Activated CD8-positive, alpha-beta memory T cell treated with anti-CD3 and anti-CD28 coated beads for 4 hours (primary cell): Measurements from ENCODE around the gene PAPPA.

Experiments used
- DNase-seq, 2 donors: peaks; one replicate each; pipeline ENCODE4 v3.0.0-alpha.2; 2020; ENCODE audit warnings: low read depth in 2 of 2

PAPPA gene

DNA sequence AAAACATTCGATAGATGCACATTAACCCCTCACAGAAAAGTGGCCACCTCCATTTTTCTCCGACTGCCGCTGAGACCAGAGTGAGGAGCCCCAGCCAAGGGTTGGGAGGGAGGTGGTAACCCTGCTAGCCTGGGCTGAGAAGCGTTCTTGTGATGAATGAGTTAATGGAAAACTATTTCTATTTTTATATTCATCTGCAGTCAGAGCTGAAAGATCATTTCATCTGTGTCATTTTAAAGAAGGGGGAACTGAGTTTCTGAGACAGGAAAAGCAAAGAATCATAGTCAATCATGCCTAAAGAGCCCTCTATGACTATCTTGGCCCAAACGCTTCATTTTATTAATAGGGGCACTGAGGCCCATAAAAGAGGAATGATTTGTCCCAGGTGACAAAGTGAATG, 229.5 kb downstream of the PAPPA start:
- no peak for DNase-seq

DNA sequence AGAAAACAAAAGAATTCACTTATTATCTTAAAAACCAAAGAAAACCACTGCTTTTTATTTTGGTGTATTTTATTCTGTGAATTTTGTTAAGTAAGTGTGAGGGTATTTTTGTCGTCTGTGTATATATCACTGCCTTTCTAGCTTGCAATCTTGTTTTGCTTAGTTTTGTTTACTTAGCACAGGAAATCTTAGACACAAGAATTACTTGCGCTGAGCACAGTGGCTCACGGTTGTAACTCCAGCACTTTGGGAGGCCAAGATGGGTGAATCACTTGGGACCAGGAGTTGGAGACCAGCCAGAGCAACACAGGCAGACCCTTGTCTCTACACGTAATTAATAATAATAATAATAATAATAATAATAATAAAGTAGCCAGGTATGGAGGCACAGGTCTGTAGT, 230.3 kb downstream of the PAPPA start:
- DNase-seq: no peak

- no peak for DNase-seq
Measured at GRCh38 chr9:116387934-116388698, 234.5 kb downstream of the PAPPA start.

- no peak for DNase-seq
Measured at GRCh38 chr9:116389541-116390302, 236.1 kb downstream of the PAPPA start.

- no peak for DNase-seq
Measured at GRCh38 chr9:116390303-116391228, 237.0 kb downstream of the PAPPA start.

DNA sequence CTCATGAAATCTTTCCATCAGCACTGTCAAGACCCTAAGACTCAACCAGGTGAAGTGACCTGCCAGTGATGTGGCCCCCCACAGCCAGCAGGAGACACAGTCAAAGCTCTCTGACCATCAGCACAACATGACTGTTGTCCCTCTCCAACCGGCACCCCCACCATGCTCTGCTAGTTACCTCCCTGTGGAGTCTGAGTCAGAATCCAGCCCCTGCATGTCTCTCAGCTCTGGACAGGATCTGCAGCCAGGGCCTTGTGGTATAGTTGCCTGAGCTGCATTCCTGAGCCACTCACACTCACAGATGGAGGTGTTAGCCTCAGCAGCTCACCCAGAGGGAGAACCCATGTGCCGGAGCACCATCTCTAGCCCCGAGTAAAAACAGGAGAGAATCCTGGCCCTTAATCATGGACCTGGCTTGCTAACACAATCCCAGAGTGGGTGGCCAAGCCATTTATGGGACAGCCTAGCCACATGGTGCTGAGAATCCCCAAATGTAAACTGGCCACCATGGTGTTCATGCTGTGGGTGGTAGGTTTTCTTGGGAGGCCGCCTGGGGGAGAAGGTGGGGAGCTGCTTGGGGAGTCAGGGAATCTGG, 237.8 kb downstream of the PAPPA start:
- DNase-seq: no peak

GRCh38 chr9:116393198-116393597, 239.6 kb downstream of the PAPPA start:
- DNase-seq: no peak

DNA sequence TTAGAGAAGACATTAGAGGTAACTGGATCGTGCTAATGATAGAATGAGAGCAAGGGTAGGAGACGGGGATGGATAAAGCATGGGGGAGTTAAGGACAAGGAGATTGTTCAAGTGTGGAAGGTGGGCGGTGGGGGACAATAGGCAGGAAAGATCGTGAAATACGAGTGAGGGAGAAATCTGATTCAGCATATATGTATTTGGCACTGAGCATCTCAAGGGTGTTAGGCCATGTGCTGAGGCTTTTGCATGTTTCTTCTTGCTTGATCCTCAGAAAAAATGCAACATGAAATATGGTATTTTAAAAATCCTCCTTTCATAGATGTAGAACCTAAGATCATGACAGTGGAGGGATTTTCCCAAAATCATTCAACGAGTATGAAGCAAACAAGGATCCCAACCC, 240.5 kb downstream of the PAPPA start:
- no peak for DNase-seq

- no peak for DNase-seq
Measured at GRCh38 chr9:116394894-116395698, 241.5 kb downstream of the PAPPA start.

DNA sequence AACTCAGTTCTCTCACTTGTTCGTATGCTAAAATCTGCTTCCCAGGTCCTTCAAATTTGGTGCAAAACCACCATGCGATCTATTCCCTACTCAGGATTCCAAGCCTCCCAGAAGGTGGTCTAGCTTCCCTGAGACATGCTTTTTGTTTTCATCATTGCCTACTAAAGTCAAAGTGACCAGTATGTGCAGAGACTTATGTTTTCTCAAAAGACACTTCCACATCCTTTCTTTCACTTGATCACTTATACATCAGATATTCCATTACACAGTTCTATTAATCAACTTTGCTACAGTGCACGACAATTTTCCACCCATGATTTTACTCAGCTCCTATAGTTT, 242.1 kb downstream of the PAPPA start:
- DNase-seq: no peak

DNA sequence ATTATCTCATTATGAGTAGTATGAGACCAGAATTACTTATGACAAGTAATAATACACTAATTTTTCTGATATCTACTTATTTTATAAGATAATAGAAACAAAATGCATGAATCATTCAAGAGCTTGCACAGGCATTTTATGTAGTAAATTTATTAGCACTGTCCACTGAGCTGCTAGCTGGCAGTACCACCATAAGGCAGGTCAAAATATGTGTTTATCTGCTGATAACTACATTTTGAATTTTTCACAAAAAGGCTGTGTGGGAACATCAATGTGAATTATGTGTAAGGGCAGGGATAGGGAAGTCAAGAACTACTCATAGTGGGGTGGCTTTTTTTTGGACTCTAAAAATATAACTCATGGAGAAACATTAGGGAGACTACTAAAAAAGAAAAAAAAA, 249.6 kb downstream of the PAPPA start:
- DNase-seq: no peak

DNA sequence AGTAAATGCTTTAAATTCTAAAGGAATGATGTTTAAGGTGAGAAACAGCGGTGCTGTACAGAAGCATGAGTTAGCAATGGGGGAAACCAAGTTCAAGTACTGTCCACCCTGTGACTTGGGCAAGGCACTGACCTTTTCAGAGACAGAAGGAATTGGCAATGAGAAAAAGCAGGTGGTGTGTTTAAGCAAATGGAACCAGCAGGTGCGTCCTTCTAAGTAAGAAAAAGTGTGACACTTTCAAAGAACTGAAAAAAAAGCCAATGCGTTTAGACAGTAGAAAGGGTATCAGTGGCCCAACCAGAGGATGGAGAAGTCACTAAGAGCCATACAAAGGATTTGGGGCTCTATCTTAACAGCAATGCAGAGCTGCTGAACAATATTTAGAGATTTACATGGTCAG, 250.6 kb downstream of the PAPPA start:
- no peak for DNase-seq

GRCh38 chr9:116405321-116405720, 251.7 kb downstream of the PAPPA start:
- no peak for DNase-seq

DNA sequence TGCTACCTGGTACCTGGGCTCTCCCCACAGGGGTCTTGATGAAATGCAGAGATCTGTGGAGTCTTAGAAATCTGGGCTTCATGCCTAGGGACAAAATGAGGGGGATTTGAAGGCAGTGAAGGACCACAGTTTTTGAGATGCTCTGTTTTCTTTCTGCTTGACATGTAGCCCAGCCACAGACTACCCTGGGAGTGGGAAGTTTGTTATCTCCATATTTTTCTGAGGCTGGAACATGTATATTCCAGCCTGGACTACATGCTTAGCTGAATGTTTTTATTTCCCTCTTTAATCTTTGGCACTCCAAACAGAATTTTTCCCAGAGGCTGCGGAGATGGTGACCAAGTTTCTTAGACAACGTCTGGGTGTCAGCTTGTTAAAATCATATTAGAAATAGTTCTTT, 252.9 kb downstream of the PAPPA start:
- DNase-seq: no peak

DNA sequence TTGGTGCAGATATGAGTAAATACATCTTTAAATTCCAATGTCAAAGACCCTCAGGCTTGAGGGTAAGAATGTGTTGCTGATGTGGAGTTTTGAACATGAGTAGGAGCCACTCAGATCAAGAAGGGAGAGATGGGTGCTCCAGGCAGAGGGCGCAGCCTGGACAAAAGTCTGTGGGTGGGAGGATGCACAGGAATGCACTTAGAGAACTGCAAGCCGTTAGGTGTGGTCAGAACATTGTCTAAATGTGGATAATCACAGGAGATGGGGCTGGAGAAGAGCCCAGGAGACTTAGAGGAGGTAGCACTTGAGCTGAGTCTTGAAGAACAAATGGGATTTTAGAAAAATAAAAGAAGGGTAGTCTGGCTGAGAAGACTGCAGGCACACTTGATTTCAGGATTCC, 255.5 kb downstream of the PAPPA start:
- no peak for DNase-seq

DNA sequence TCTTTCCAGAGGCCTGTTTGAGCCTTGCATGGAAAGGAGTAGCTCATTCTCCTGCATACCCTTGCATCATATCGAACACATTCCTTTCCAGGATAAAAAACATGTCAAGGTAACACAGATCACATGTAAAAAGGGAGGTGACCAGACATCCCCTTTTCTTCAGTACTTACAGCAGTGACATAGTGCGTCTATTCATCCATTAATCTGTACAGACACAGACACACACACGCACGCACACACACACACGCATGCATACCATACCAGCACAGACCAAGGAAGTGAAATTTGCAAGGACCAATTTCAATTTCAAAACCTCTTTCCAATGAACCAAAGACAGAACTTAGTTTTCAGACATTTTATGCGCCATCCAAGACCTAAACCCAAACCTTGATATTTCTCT, 256.0 kb downstream of the PAPPA start:
- DNase-seq: no peak

GRCh38 chr9:116411506-116411905, 257.9 kb downstream of the PAPPA start:
- no peak for DNase-seq

DNA sequence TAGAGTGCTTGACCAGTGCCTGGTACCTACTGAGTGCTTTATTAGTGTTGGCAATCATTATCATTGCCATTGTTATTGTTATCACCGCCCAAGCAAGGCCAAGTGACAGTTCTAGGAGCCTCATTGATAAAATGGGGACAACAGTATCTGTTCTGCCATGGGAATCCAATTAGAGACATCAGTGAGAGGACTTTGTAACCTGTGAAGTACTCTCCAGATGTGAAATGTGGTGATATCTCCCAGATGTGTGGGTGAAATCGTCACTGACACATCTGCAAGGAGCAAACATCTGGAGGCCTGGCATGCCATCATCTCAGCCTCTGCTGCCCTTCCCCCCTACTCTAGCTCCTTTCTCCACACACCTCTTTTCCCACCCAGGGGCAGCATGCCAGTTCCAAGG, 260.8 kb downstream of the PAPPA start:
- DNase-seq: no peak

DNA sequence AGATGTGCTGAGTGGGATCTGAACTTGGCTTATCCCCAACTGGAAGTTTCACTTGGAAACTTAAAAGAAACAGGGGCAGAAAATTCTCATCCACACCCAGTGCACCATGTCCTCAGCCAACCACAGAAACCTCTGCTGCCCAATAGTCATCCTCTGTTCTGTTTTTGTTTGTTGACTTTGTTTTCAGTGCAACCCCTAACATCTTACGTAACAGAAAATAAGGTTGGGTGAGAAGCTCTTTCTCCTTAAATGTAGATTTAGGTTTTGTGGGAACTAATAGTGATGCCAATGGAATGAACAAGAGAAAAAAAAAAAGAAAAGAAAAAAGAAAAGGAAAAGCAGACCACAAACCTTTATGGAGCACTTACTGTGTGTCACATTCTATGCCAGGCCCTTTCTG, 262.8 kb downstream of the PAPPA start:
- no peak for DNase-seq

GRCh38 chr9:116417464-116417863, 263.9 kb downstream of the PAPPA start:
- no peak for DNase-seq

- no peak for DNase-seq
Measured at GRCh38 chr9:116419181-116419580, 265.6 kb downstream of the PAPPA start.
